DOHH2 (cell line): ENCODE data around the gene MED27.

Source experiments
- H3F3A ChIP-seq: fragments of 200-600 bp; sonication (generic), shearing (Covaris generic); 2 replicates; pipeline ENCODE4 v1.6.0; 2016; ENCODE audit warnings: antibody characterized with exemption, mild to moderate bottlenecking; ENCODE audit not compliant: control insufficient read depth, insufficient read depth
- H3K27ac ChIP-seq: fragments of 200-600 bp; sonication (generic); 2 replicates; pipeline ENCODE4 v1.5.1; 2014; ENCODE audit warnings: low read depth, mild to moderate bottlenecking, low read length, moderate library complexity
- H3K27me3 ChIP-seq: fragments of 200-600 bp; sonication (generic); 2 replicates; pipeline ENCODE4 v1.6.1; 2014; ENCODE audit warnings: mild to moderate bottlenecking, low read length, mixed read lengths; ENCODE audit not compliant: control insufficient read depth
- H3K36me3 ChIP-seq: fragments of 200-600 bp; sonication (generic); 2 replicates; pipeline ENCODE4 v1.6.1; 2014; ENCODE audit warnings: mild to moderate bottlenecking, low read length, moderate library complexity, mixed read lengths; ENCODE audit not compliant: control insufficient read depth
- H3K4me1 ChIP-seq: fragments of 200-600 bp; sonication (generic); 2 replicates; pipeline ENCODE4 v1.6.1; 2014; ENCODE audit warnings: mild to moderate bottlenecking, low read length, mixed read lengths; ENCODE audit not compliant: control insufficient read depth
- H3K4me2 ChIP-seq: fragments of 200-600 bp; sonication (generic); 2 replicates; pipeline ENCODE4 v1.6.0; 2014; ENCODE audit warnings: mild to moderate bottlenecking, low read length, moderate library complexity
- H3K4me3 ChIP-seq: fragments of 200-600 bp; sonication (generic); 2 replicates; pipeline ENCODE4 v1.5.1; 2014; ENCODE audit warnings: mild to moderate bottlenecking, low read length, mixed read lengths
- H3K79me2 ChIP-seq: fragments of 200-600 bp; sonication (generic); 2 replicates; pipeline ENCODE4 v1.6.1; 2014; ENCODE audit warnings: mild to moderate bottlenecking, low read length, mixed read lengths; ENCODE audit not compliant: control insufficient read depth
- H3K9me2 ChIP-seq: fragments of 200-600 bp; sonication (generic); replicated peaks from 2 replicates; pipeline ENCODE4 v1.6.1; 2014; ENCODE audit warnings: mild to moderate bottlenecking, low read length, mixed read lengths; ENCODE audit not compliant: control insufficient read depth
- H3K9me3 ChIP-seq: fragments of 200-600 bp; sonication (generic); 2 replicates; pipeline ENCODE4 v1.6.1; 2014; ENCODE audit warnings: antibody characterized with exemption, low read length, mixed read lengths; ENCODE audit not compliant: control insufficient read depth, insufficient read depth
- H4K20me1 ChIP-seq: fragments of 200-600 bp; sonication (generic); 2 replicates; pipeline ENCODE4 v1.6.0; 2014; ENCODE audit warnings: low read depth, mild to moderate bottlenecking, antibody characterized with exemption, low read length, moderate library complexity; ENCODE audit not compliant: control insufficient read depth, insufficient read depth
- CTCF ChIP-seq: fragments of 200-600 bp; sonication (generic); IDR thresholded peaks from one replicate; pipeline ENCODE4 v1.5.1; 2014; ENCODE audit warnings: antibody characterized with exemption, mild to moderate bottlenecking, low read depth, low read length; ENCODE audit not compliant: poor library complexity, severe bottlenecking
- EZH2phosphoT487 ChIP-seq: fragments of 200-600 bp; sonication (generic); IDR thresholded peaks from 2 replicates; pipeline ENCODE4 v1.6.1; 2017; ENCODE audit warnings: borderline replicate concordance, mild to moderate bottlenecking, antibody characterized with exemption, low read length, moderate library complexity, mixed read lengths

Gene MED27

GRCh38 chr9:132099167-132099566 lies 19.5 kb upstream of the MED27 start:
- no peaks in the 10 kb centered on the region for H3K4me1 ChIP-seq
- H3K4me2 ChIP-seq = no peak overlapping the region
- no peaks in the 10 kb centered on the region for H3K9me2 ChIP-seq
- H3K27ac ChIP-seq = no peak overlapping the region
- H3F3A ChIP-seq = no peaks in the 10 kb centered on the region
- H3K36me3 ChIP-seq = no peaks in the 10 kb centered on the region
- TF ChIP-seq EZH2phosphoT487 (no peak), CTCF (no peak)
- no peaks in the 10 kb centered on the region for H3K79me2 ChIP-seq
- H3K27me3 ChIP-seq = peaks cover 20% of the 10 kb centered on the region; the same call in 1 of the 2 replicates
- H3K9me3 ChIP-seq = no peaks in the 10 kb centered on the region
- no peaks in the 10 kb centered on the region for H4K20me1 ChIP-seq
- H3K4me3 ChIP-seq = no peak overlapping the region

GRCh38 chr9:132094314-132094791 lies 14.7 kb upstream of the MED27 start:
- H3K79me2 ChIP-seq = no peaks in the 10 kb centered on the region
- no peak overlapping the region for H3K4me3 ChIP-seq
- peaks cover 20% of the 10 kb centered on the region; the same call in 1 of the 2 replicates for H3K27me3 ChIP-seq
- H3K4me1 ChIP-seq = no peaks in the 10 kb centered on the region
- H4K20me1 ChIP-seq = no peaks in the 10 kb centered on the region
- no peaks in the 10 kb centered on the region for H3K9me3 ChIP-seq
- H3K9me2 ChIP-seq = no peaks in the 10 kb centered on the region
- no peaks in the 10 kb centered on the region for H3F3A ChIP-seq
- no peak overlapping the region for H3K4me2 ChIP-seq
- no peak for TF ChIP-seq EZH2phosphoT487
- H3K27ac ChIP-seq = no peak overlapping the region
- no peaks in the 10 kb centered on the region for H3K36me3 ChIP-seq

GRCh38 chr9:132090771-132091170 lies 11.1 kb upstream of the MED27 start:
- Histone ChIP-seq H3K4me3 (no peak overlapping the region), H3K79me2 (no peaks in the 10 kb centered on the region), H3K9me2 (no peaks in the 10 kb centered on the region), H3K27ac (no peak overlapping the region), H3K27me3 (peaks cover 7% of the 10 kb centered on the region; the same call in 1 of the 2 replicates), H3K9me3 (no peaks in the 10 kb centered on the region; the same call in 1 of the 2 replicates), H4K20me1 (no peaks in the 10 kb centered on the region), H3K4me2 (no peak overlapping the region), H3K4me1 (no peaks in the 10 kb centered on the region), H3K36me3 (no peaks in the 10 kb centered on the region), H3F3A (no peaks in the 10 kb centered on the region)
- no peak for TF ChIP-seq EZH2phosphoT487
- no peak for TF ChIP-seq CTCF

- no peak overlapping the region for H3K4me3 ChIP-seq
- no peaks in the 10 kb centered on the region for H4K20me1 ChIP-seq
- no peaks in the 10 kb centered on the region; the same call in 1 of the 2 replicates for H3K9me3 ChIP-seq
- no peaks in the 10 kb centered on the region for H3F3A ChIP-seq
- H3K4me1 ChIP-seq = no peaks in the 10 kb centered on the region
- H3K4me2 ChIP-seq = no peak overlapping the region
- peaks cover 8% of the 10 kb centered on the region for H3K27me3 ChIP-seq
- no peaks in the 10 kb centered on the region for H3K36me3 ChIP-seq
- no peak for TF ChIP-seq EZH2phosphoT487
- TF ChIP-seq CTCF = no peak
- H3K9me2 ChIP-seq = no peaks in the 10 kb centered on the region
- H3K27ac ChIP-seq = no peak overlapping the region
- no peaks in the 10 kb centered on the region for H3K79me2 ChIP-seq
Measured at GRCh38 chr9:132087438-132088030, 7.9 kb upstream of the MED27 start.
